Fibroblast of skin of abdomen (primary cell): ENCODE measurements around the gene GLS2.
"Not testable (repeated sequence)": the region's sequence is repeated elsewhere in the genome, so short reads cannot be mapped to it uniquely, and the experiment has no call there.

Experiments used
- DNase-seq: peaks from one replicate; pipeline ENCODE4 v3.0.0-alpha.2; 2013

GLS2 gene

DNA sequence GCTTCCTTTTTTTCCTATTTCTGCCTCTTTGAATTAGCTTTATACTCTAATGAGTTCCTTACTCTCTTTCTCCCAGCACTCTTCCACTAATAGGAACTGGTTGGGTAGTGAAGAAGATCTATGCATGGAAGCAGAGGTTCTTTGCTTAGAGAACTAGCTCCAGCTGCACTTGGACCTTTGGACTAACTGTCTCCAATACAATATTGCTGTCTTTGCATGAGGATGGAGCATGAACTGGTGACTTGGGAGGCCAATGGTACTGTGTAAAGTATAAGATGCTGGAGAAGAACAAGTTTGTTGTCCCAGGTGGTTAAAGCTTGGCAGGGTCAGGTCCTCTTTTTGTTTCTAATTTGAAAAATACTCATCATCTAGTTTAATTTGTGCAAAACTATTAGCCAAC lies 2.4 kb upstream of the GLS2 start:
- no peak for DNase-seq

DNA sequence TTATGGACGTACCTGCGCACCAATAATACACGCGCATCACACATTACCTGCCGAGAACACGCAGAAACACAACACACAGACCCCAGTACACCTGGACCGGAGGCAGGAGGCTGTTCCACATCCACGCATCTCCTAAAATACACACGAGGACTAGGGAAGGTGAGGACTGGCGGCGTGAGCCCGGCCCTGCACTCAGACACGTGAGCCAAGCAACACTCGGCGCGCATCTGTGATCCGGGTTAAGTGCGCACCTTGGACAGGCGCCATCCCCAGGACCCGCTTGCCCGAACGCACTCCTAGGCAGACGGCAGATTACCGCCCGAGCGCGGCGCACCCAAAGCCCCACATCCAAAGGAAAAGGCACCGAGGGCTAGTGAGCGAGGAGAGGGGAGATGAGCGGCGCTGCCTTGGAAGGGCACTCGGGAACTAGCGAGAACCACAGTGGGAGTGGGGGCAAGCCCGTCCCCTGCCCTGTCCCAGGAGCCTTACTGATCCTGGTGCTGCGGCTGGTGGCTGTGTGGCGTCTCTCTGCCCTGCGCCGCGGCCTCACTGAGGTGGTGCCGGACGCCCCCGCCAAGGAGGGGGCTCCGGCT lies 417 bp downstream of the GLS2 start:
- DNase-seq, result no peak

DNA sequence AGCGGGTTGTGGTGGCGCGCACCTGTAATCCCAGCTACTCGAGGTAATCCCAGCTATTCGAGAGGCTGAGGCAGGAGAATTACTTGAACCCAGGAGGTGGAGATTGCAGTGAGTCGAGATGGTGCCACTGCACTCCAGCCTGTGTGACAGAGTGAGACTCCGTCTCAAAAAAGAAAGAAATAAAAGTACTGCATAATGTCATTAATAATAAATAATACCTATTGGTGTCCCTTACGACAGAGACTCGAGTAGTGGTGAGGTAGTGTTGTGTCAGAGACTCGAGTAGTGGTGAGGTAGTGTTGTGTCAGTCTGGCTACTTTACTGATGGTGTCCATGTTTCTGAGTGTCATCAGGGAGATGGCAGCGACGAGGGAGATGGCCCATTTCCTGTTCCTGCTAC lies 1.3 kb downstream of the GLS2 start:
- no peak for DNase-seq

DNA sequence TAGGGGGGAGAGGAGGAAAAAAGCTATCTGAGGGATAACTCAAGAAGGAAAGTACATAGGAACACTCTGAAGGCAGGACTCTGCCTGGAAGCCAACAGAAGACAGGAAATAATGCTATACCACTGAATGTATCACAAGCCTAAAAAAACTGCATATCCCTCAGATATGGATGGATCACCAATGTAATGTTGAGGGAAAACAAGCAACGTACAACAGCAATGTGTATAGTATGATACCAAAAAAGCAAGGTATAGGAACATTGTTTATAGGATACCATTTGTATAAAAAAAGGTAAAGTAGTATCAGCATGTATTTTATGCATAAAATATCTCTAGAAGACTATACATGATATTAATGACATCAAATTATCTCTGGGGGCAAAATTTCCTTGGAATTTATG lies 3.4 kb downstream of the GLS2 start:
- no peak for DNase-seq

DNA sequence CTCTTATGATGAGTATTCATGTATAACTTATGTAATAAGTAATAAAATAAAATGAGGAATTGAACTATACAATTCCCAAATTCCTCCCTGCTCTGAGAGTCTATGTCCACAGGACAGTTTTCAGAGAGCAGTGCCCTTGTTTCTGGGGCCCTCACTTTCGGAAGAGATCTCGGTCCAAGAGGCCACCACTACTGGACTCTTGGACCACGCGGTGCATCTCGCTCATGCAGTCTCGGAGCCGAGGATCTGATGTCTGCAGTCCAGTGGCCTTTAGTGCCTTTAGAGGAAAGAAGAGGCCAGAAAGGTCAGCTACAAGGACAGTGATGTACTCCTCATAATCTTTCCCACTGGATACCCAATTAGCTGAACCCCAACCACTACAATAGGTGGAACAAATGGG lies 8.3 kb downstream of the GLS2 start:
- no peak for DNase-seq

DNA sequence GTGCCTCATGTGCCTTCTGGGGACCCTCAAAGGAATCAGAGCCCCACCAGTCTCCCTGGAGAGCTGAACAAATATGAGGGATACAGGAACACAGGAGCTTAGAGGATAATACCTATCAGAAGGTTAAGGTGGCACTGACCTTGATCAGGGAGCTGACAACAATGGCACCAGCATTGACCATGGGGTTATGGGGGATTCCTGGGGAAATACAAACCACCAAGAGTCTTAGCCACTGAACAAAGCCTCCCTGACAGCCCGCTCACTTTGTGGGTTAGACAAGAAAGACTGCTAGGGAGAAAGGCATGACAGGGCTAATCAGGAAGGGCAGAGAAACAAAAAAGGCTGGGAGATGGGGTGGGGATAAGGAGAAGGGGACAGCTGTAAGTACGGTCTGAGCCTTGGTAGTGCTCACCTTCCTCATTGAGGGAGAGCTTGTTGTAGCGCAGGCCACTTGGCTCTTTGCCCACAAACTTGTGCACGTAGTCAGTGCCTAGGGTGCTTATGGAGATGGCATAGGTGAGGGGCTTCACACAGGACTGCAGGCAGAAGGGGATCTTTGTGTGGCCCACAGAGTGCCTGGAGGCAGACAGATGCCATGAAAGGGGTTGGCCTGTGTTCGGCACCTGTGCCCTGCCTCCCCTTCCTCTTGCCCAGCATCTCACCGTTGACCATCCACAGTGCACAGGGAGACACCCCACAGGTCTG lies 10.3 kb downstream of the GLS2 start:
- DNase-seq, result no peak

DNA sequence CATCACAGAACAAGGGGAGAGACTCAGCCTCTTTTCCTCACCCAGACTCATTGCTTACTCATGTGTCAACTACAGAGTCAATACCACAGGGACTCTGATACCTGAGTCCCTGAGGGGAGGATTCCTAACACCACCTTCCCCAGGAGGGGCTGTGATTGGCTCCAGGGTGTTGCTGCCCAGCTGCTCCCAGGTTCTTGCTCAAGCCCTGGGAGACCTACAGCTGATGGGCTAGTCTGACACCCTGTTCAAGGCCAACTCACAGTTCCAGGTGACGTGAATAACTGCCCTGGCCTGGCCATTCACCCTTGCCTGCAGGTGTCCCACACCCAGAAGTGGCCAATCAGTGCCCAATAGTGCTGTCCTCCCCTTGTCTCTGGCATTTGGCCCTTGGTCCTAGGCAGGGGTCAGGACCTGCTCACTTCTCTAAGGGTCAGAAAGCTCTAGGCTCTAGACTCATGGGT lies 11.0 kb downstream of the GLS2 start:
- no peak for DNase-seq

DNA sequence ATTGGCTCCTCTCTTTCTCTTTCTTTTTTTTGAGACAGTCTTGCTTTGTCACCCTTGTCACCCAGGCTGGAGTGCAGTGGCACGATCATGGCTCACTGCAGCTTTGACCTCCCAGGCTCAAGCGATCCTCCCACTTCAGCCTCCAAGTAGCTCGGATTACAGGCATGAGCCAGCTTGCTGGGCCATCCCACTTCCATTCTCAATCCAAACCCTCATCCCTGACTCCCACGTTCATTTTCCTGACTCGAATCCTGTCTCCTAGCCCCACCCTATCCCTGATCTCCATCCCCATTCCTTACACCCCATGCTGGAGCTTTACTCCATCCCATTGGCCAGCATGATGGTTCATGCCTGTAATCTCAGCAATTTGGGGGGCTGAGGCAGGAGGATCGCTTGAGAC lies 11.8 kb downstream of the GLS2 start:
- no peak for DNase-seq

DNA sequence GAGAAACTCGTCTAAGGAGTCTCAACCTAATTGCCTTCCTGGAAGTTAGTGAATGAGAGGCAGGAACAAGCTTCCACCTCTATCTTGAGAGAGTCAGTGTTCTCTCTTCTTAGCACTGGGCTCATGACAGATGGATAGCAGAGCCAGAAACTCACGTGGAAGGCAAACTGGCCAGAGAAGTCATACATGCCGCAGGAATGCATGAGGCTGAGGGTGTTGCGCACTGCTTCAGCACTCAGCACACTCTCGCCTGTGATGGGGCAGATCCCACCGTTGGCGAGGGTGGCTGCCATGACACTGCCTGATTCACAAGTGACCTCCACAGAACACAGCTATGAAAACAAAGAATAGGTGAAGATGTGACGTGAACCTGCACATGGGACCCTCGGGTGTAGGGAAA lies 13.6 kb downstream of the GLS2 start:
- DNase-seq, result no peak

DNA sequence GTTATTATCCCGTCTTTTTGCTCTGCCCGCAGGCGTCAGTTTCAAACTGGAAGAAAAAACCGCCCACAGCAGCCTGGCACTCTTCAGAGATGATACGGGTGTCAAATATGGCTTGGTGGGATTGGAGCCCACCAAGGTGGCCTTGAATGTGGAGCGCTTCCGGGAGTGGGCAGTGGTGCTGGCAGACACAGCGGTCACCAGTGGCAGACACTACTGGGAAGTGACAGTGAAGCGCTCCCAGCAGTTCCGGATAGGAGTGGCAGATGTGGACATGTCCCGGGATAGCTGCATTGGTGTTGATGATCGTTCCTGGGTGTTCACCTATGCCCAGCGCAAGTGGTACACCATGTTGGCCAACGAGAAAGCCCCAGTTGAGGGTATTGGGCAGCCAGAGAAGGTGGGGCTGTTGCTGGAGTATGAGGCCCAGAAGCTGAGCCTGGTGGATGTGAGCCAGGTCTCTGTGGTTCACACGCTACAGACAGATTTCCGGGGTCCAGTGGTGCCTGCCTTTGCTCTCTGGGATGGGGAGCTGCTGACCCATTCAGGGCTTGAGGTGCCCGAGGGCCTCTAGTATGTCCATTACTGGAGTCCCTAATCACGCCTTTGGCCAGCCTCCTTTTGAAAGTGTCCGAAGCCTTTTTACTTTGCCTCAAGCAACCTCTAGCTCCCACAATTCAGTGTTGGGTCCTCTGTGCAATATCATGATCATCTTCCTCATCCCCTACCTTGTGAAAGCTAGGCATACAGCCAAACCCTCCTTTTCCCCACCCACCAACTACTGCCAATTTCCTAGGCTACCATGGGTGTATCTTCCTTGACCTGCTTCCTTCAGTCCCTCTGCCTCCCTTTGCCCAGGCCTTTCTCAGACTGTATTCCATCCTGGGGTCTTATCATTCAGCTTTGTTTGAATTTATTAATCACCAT lies 18.7 kb downstream of the GLS2 start:
- no peak for DNase-seq

DNA sequence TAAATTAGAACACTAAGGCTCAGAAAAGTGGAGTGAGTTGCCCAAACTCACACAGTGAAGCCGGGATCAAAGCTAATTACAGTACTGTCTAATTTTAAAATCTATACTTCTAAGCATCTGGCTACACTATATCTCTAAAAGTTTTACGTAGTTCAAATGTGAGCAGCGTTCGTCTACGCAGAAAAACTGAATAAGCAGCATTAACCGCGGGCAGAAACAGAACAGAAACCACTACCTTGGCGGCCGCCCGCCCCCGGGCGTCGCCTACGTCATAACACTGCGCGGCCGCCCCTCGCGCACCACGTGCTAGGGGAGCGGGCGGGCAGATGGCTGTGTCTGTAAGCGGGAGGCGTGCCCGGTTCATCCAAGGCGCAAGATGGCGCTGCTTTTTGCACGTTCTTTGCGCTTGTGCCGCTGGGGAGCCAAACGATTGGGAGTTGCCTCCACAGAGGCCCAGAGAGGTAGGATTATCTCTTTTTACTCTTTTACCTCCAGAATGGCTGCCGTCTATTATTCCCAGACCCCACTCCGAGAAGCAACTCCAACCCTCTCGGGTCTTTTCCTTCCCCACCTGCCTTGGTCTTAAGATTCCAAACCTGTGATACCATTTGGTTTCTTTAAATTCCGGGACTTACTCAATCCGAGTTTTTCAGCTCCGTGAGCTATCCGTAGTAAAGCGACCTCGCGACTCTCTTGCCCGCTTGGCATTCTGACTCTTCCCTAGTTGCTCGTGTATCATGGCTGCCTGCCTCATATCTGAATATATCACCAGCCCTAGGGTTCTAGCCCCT lies 19.6 kb downstream of the GLS2 start, which contains the start of gene SPRYD4:
SPRYD4 (plus strand) TSS at position 363 of the 791 bp plus-strand sequence; CDS start at position 377, 14 bp downstream.
- DNase-seq, result peak; percentile 93

DNA sequence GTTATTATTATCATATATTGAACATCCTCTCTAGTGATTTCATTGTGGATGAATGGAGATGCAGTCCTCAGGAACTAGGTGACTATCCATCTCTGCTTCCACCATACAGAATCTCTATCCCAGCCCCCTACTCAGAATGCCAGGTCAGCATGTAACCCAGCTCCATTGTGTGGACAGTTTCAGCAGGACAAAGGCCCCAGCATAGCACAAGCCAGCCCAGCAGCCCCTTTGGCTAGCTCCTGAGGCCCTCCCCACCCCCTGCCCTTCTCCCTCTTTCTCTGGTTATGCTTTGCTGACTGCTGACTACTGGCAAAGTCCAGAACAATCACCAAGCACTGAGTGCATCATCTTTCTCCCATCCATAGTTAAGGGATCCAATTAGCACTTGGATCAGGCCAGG lies 25.4 kb downstream of the GLS2 start:
- no peak for DNase-seq

DNA sequence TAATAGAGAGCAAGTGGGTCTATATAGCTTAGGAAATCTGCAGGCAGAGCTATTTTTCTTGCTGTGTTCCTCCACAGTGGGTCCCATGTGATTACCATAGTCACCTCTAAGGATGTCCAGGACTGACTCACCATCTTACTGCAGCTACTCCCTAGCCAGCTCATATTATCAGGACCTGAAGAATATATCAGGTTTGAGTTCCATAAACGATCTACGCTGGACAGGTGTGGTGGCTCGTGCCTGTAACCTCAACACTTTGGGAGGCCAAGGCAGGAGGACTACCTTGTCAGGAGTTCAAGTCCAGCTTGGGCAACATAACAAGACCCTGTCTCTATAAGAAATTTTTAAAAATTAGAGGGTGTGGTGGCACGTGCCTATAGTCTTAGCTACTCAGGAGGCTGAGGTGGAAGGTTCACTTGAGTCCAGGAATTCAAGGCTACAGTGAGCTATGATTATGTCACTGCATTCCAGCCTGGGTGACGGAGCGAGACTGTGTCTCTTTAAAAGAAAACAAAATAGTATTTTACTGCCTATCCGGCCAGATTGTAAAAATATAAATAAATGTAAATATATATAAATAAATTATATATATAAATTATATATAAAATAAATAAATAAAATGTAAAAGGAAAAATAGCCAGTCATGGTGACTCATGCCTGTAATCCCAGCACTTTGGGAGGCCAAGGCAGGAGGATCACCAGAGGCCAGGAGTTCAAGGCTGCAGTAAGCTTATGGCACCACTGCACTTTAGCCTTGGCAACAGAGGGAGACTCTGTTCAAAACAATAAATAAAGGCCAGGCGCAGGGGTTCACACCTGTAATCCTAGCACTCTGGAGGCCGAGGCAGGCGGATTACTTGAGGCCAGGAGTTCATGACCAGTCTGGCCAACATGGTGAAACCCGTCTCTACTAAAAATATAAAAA lies 26.5 kb downstream of the GLS2 start:
- DNase-seq, result no peak

DNA sequence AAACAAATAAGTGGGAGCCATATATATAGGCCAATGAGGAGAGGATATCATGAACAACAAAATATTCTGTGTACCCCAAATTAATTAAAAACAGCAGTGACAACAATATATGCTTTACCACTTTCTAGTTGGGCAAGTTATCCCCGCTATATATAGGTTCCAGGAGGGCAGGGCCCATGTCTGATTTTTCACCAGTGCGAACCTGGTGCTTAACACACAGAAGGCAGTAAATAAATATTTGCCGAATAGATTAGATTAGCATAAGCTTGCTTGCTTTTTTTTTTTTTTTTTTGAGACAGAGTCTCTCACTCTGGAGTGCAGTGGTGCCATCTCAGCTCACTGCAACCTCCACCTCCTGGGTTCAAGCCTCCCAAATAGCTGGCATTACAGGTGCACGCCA lies 30.1 kb downstream of the GLS2 start:
- no peak for DNase-seq

DNA sequence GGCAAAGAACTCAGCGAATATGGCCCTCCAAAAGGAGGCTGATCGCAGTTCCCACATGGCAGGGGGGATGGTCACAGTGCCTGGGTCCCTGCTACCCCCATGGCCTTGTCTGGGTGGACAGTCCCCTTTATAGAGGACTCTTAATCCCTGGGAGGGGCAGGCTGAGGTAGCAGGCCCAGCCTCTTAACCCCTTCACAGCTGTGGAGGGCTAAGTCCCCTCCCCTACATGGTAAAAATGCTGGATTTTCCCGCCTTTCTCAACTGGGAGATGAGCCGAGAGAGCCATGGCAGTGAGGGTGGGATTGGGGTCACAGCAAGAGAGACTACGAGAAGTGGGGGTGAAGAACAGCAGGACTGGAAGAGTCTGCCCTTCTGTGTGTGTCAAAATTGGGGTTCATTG lies 33.4 kb downstream of the GLS2 start, which contains the start of gene MIP:
MIP (minus strand) TSS at position 101 of the 400 bp plus-strand sequence; CDS start at position 57, 44 bp downstream.
- no peak for DNase-seq

DNA sequence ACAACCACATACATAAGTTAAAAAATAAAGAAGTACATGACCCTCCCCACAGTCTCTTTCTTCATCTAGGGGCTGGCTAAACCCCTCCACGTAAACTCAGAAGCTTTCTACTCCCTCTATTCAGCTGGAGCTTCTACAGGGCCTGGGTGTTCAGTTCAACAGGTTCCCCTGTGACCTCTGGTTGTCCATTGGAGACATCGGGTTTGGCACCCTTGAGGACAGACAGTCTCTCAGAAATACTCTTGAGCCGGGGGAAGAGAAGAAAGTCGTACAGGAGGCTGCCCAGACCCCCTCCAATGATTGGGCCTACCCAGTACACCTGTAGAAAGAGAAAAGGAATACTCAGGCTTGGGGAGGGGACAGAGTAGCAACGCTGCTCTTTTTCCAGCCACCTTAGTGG lies 36.8 kb downstream of the GLS2 start:
- no peak for DNase-seq

DNA sequence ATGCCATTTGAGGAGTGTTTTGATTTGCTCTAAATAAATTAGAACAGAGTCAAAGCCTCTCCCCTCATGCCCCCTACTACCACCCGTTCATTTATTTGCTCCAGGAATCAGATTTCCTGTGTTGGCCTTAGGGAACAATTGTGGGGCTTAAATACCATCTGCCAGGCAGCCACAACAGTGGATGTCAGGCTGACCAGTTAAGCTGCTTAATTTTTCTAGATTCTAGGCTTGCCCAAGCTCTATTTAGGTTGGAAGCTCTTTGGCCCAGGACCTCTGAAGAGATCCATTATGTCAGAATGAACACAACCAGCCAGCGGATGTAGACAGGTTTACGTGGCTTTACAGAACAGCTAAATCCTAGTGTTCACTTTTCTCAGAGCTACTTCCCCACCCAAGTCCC lies 37.7 kb downstream of the GLS2 start:
- no peak for DNase-seq

DNA sequence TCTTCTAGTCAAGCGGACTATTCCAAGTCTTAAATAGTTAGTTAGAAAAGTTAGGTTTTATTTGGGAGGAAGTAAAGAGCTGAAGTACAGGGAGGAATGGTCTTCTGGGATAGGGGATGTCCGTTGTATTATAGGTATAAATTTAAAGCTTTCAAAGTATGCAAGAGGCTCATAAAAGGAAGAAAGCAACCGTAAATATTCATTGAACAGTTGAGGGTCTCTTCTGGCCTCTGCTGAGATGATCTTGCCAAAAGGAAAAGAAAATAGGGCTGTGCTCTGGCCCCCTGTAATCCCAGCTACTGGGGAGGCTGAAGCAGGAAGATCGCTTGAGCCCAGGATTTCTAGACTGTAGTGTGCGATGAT lies 38.4 kb downstream of the GLS2 start:
- DNase-seq, result no peak

DNA sequence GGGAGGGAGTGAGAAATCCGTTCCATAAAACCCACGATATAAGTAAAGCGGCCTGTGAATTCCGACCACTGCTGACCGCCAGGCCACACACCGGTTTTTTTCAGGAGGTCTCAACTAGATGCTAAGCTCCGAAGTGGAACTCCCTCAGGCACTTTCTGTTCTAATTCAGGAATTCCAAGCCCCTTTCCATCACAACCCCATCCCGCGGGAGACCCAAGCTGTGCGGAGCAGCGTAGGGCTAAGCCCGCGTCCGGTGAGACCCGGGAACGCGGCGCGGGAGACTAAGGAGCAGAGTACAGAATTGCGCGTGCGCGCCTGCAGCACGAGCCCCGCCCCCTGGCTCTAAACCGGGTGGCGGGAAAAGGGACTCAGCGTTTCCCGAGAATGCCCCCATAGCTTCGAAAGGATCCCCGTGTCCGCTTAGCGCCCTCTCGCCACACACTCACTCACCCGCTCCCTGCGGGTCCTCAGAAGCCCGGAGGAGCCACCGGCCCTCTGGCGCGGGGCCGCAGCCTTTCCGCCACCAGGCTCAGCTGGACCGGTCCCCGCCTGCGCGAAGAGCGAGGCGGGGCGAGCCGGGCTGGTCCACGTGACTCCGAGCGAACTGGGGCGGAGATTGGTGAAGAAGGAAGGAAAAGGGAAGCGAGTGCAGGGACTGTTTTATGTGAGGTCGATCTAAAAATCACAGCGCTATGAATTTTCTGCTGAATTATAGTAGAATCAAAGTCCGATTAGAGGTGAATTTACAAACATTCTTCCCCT lies 38.9 kb downstream of the GLS2 start, which contains the start of gene TIMELESS:
TIMELESS (minus strand) TSS at position 567 of the 762 bp plus-strand sequence. CDS start 15,256 bp downstream, outside the sequence.
- DNase-seq, result peak; percentile 85

DNA sequence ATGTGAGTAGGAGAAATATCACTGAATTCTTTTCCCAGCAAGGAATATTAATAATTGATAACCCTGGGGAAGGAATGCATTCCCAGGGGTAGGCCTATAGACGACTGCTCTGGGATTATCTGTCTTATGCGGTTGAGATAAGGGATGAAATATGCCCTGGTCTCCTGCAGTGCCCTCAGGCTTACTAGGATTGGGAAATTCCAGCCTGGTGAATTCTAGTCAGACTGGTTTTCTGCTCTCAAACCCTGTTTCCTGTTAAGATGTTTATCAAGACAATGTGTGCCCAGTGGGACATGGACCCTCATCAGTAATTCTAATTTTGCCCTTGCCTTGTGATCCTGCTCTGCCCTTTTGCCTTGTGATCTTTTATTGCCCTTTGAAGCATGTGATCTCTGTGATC lies 44.8 kb downstream of the GLS2 start:
- not testable (repeated sequence) for DNase-seq
